Fibroblast of skin of abdomen (primary cell): ENCODE data around the gene ARHGEF17.

Experiments
- DNase-seq: peaks from one replicate; pipeline ENCODE4 v3.0.0-alpha.2; 2013

The ARHGEF17 gene

GRCh38 chr11:73394416-73395296, 86.6 kb downstream of the ARHGEF17 start:
- DNase-seq, result no peak

- no peak for DNase-seq
These were observed 87.5 kb downstream of the ARHGEF17 start for GRCh38 chr11:73395297-73396208.

GRCh38 chr11:73396251-73396930, 88.3 kb downstream of the ARHGEF17 start:
- DNase-seq, result no peak

GRCh38 chr11:73396985-73397384, 88.9 kb downstream of the ARHGEF17 start:
- DNase-seq, result no peak

GRCh38 chr11:73397468-73398131, 89.5 kb downstream of the ARHGEF17 start:
- DNase-seq, result no peak

GRCh38 chr11:73398132-73398526, 90.1 kb downstream of the ARHGEF17 start:
- DNase-seq, result no peak

- DNase-seq, result no peak
These were observed 90.6 kb downstream of the ARHGEF17 start for GRCh38 chr11:73398721-73399120.

GRCh38 chr11:73399159-73399590, 91.1 kb downstream of the ARHGEF17 start:
- DNase-seq, result no peak

- no peak for DNase-seq
These were observed 91.6 kb downstream of the ARHGEF17 start for GRCh38 chr11:73399636-73400035.

- no peak for DNase-seq
These were observed 92.2 kb downstream of the ARHGEF17 start for GRCh38 chr11:73400293-73400692.

- DNase-seq, result no peak
These were observed 93.3 kb downstream of the ARHGEF17 start for GRCh38 chr11:73401217-73401923.

GRCh38 chr11:73401924-73402833, 94.1 kb downstream of the ARHGEF17 start:
- no peak for DNase-seq

- DNase-seq, result no peak
These were observed 94.7 kb downstream of the ARHGEF17 start for GRCh38 chr11:73402834-73403185.

- DNase-seq, result no peak
These were observed 95.5 kb downstream of the ARHGEF17 start for GRCh38 chr11:73403541-73403940.

- peak; percentile 59 for DNase-seq
These were observed 96.0 kb downstream of the ARHGEF17 start for GRCh38 chr11:73404048-73404447.

GRCh38 chr11:73404506-73405145, 96.5 kb downstream of the ARHGEF17 start:
- DNase-seq, result no peak

GRCh38 chr11:73405146-73405510, 97.1 kb downstream of the ARHGEF17 start:
- no peak for DNase-seq

- no peak for DNase-seq
These were observed 98.1 kb downstream of the ARHGEF17 start for GRCh38 chr11:73406131-73406530.

- no peak for DNase-seq
These were observed 98.5 kb downstream of the ARHGEF17 start for GRCh38 chr11:73406619-73407018.

GRCh38 chr11:73409431-73409830, 101.4 kb downstream of the ARHGEF17 start:
- DNase-seq, result no peak
